GM21390 (cell line): Measurements from ENCODE around the gene ABL1.
"Not testable (repeated sequence)": the region's sequence is repeated elsewhere in the genome, so short reads cannot be mapped to it uniquely, and the experiment has no call there.

Experiments used
- ATAC-seq: cut with Tn5 transposase; IDR thresholded peaks from one replicate; pipeline ENCODE4 v1.9.1; 2021; ENCODE audit not compliant: unreplicated experiment

The ABL1 gene

DNA sequence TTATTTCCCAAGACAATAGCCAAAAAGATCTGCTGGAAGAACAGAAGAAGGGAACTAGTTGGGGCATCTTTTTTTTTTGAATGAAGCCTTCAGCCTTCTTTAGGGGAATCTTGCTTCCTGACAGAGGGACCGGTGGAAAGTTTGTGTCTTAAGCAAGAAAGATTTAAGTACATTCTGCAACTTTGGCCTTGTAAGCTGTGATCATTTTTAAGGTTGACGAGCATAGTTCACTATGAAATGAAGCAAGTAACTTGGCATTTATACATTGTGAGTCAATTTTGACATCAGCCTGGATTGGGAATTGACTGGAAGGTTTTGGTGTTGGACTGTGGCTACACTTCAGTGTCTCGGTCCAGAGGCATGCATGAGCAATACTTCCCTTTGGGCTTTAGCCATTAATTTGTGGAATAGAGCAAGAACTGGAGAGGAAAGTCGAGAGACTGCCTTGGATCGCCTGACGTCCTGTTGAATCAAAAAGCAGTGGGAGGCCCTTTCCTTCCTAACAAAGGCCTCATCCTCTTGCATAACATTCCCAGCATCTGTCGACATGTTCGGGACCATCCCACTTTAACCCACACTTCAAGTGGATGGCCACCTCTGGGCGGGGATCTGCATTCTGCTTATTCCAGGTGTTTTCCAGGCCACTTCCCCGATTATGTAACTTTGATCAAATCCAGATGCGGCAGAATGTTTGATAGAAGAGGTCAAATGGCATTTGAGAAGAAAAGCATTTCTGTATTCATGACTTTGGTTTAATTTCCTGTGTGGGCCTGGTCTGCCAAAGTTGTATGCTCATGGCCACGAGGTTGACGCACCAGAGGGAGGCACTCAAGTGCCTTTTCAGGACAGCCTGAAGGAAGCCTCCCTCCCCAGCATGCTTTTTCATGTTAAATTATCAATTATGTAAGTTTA lies 12.5 kb downstream of the ABL1 start:
- no peak for ATAC-seq

DNA sequence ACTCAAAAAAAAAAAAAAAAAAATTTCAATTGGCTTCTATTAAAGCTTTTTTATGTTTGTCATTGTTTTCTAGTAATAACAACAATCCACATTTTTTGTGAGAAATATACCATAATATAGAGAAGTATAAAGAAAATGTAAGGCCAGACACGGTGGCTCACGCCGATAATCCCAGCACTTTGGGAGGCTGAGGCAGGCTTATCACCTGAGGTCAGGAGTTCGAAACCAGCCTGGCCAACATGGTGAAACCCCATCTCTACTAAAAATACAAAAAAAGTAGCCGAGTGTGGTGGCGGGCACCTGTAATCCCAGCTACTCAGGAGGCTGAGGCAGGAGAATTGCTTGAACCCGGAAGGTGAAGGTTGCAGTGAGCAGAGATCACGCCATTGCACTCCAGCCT lies 13.5 kb downstream of the ABL1 start:
- ATAC-seq = not testable (repeated sequence)

DNA sequence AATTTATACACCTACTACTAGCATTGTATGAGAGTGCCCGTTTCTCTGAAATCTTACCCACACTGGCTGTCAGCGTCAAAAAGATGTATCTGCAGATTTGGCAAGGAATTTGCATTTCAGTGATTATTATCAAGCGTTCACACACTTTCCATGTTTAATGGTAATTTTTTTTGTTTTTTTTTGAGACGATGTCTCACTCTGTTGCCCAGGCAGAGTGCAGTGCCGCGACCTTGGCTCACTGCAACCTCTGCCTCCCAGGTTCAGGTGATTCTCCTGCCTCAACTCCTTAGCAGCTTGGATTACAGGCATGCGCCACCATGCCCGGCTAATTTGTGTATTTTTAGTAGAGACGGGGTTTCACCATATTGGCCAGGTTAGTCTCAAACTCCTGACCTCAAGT lies 14.3 kb downstream of the ABL1 start:
- no peak for ATAC-seq

DNA sequence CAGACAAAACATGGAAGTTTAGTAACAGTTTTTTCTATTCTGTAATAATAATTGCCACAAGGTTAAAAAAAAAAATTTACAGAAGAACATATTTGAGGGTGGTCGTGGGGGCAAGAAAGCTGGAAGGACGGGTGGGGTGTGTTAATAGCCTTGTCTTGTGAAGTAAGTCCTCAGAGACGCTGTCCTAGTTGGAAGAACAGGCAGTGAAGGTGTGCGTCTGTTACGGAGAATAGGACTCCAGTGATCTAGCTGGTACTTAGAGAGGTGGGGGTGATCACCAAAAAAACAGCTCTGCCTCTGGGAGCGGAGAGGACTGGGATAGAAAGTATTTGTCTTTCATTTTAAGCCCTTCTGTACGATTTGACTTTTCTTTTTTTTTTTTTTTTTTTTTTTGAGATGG lies 17.7 kb downstream of the ABL1 start:
- no peak for ATAC-seq

DNA sequence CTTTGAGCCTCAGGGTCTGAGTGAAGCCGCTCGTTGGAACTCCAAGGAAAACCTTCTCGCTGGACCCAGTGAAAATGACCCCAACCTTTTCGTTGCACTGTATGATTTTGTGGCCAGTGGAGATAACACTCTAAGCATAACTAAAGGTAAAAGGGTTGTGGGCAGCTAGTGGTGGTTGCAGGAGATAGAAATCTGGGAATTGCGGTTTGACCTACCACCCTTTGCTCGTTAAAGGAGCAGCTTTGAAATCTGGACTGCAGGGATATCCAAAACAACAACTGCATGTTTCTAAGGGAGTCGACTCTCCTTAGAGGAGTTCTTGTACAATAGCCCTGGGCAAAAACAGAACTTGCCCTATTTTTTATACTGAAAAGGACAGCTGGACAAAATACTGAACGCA lies 19.0 kb downstream of the ABL1 start:
- ATAC-seq = no peak

DNA sequence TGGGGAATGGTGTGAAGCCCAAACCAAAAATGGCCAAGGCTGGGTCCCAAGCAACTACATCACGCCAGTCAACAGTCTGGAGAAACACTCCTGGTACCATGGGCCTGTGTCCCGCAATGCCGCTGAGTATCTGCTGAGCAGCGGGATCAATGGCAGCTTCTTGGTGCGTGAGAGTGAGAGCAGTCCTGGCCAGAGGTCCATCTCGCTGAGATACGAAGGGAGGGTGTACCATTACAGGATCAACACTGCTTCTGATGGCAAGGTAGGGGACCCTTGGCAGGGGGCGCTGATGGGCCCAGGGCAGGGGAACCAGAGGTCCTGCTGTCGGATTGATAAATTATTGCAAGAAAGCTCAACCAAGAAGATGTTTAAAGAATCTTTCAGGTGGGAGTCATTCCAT lies 19.8 kb downstream of the ABL1 start:
- ATAC-seq = no peak

DNA sequence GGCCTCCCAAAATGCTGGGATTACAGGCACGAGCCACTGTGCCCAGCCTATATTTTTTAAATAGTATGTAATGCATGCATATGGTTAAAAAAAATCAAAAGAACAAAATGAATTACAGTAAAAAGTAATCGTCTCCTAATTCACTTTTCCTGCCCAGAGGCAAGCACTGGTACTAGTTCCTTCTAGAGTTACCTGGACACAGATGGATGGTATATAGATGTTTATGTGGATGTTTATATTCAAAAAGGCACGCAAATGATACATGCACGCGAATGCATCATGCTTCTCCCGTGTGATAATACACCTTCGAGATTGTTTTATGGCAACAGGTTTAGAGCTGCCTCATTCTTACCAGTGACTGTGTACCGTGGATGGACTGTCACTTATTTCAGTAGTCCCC lies 21.4 kb downstream of the ABL1 start:
- ATAC-seq = no peak

DNA sequence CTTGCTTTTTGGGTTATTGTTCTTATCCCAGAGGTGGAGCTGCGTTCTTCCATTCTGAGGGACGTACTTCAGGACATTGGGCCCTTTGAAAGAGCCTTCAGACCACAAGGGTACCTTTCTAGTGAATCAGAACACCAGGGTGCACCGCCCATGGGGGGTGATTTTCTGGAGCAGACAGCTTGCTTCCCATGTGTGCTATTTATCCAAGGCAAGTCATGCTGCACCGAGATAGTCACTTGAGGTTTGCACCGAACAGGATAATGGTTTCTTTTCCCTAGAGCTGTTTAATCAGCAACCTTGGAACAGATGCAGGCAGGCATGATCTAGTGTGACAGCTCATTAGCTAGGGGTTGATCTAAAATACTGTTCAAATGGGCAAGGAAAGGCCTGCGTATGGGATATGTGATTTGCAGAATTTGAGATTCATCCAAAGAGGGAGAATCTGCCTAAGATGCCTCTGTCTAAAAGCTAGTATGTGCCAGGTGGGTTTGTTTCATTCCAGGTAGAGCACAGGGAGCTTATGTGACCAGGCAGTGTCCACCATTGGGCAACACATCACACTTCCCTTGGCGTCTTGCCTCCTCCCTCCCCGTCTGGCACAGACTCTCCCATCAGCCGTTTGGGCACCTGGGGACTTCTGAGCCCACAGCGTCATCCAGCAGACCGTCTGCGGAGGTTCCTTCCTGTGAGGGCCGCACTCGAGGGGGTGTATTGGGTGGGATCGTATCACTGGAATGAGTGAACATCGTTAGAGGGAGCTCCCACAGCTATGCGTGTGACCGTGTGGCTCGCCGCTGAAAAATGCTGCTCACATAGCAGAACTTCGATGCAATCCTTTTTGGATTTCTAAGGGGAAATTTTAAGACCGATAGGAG lies 23.0 kb downstream of the ABL1 start:
- ATAC-seq = no peak

DNA sequence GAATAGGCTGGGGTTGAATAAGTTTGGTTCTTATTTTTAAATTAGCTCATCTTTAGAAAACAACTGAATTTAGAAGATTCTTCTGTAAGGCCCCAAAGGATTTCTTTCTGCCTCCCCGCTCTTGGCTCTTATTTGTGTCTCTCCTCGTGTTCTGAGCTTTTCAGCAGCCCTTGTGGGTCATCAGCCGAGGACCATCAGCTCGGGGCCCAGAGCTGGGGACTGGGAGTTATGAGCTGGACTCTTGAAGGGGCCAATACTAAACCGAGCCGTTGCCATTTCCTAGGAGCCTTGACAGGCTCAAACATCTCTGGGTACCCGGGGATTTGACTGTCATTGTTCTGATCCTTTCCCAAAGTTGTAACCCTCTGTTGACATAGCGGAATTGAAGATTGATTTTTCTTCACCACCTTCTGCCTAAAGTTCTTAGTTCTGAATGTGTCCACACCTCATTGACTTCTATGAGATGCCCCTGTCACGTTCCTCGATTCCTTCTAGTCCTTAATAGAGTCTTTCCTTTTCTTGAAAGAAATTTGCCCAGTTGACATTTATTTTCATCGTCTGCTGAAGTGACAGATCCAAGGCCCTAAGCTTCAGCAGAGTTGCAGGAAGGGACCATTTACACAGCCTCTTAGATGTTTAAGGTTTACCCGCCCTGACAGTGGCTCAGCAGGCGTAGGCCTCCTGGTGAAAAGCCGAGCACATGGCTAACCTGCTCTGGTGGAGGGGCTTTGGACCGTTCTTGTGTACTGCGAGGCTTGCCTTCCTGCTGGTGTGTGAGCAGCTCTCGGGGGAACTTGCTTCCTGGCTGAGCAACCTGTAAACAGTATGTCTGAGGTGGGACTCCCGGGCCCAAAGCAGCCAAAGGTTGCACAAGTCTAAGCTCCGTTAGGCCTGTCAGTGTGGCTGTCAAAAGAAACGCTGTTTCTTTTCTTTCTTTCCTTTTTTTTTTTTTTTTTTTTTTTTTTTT lies 24.0 kb downstream of the ABL1 start:
- ATAC-seq = no peak

DNA sequence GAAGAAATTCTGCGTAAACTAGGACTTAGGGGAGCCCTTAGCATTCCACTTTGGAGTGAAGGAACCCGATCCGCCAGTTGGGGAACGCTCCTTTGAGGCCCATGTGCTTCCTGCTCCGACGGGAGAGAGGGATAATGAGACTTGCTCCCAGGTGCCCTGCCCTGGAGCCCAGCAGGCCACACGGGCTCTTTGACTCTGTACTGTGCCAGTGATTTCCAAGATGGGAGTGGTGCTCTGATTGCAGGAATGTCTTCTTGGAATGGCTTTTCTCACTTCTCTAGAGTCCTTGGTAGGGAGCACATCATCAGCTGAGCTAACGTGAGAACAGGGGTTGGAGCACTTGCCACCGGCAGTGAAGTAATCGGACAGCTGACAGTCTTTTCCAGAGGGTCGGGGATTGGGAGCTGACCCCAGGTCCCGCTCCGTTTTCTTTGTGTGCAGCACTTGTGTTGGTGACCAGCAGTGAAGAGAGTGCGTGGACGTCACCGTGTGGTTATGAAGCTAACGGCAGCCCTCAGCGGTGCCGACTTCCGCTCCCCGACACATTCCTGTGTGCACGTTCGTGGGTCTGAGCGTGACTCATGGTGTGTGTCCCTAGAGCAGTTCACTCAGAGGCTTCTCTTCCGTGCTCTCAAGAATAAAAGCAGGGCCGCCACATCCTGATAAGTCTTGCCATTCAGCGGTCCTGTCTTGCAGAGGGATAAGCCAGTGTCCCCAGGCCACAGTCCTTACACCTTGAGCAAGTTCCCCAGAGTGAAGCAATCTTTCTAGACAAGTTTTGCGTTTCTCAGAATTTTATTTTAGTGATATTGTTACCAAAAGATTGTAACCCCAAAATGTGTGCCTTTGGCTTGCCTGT lies 25.6 kb downstream of the ABL1 start:
- ATAC-seq = no peak

DNA sequence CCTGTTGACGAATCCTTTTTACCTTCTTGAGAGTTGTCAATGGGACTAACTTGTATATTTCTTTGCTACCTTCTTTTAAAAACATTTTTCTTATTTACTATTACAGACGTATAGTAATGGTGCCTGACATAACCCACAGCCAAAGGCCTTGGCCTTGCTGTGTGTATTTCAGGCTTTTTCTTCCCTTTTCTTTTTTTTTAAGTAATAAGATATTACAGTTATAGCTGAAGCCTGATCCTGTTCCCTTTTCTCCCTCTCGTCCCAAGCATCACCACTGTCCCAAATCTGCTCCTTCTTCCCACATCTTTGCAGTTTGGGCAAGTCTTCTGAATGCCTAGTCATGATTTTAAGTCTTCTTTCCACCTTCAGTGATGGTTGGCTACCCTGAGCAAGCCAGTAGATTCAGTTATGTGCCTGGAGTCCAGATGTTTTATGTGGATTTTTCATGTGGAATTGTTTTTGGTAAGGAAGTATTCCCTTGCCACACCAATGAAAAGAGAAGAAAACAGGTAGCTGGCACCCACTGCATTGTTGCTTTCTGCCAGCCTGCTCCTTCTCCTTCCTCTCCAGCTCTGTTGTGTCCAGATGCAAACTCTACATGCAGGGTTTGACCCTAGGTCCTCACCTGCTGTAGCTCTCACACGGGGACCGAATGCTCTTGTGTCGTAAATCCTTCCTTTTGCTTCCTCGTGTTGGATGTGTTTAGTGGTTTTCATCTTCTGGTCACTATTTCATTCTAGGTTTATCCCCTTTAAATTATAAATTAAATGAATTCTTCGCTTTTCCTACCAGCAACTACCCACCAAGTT lies 26.5 kb downstream of the ABL1 start:
- no peak for ATAC-seq

DNA sequence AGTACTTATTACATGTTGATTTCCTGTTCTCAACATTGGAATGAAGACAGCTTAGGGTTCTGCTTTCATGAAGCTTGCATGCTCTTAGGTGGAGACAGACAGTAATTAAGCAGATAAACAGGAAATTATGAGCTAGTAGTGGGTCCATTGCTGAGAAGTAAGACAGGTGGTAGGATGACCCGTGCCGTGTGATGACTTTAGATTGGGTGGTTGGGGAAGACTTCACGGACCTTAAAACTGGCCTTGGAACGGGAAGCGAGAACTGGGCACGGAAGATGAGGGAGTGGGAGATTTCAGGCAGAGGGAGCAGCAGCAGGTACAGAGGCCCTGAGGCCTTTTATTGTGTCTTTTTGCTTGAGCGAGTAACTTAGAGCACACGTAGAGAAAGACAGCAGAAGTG lies 27.2 kb downstream of the ABL1 start:
- no peak for ATAC-seq

DNA sequence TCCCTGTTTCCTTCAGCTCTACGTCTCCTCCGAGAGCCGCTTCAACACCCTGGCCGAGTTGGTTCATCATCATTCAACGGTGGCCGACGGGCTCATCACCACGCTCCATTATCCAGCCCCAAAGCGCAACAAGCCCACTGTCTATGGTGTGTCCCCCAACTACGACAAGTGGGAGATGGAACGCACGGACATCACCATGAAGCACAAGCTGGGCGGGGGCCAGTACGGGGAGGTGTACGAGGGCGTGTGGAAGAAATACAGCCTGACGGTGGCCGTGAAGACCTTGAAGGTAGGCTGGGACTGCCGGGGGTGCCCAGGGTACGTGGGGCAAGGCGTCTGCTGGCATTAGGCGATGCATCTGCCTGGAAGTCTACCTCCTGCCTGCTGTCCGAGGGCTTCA lies 27.7 kb downstream of the ABL1 start:
- ATAC-seq = no peak

DNA sequence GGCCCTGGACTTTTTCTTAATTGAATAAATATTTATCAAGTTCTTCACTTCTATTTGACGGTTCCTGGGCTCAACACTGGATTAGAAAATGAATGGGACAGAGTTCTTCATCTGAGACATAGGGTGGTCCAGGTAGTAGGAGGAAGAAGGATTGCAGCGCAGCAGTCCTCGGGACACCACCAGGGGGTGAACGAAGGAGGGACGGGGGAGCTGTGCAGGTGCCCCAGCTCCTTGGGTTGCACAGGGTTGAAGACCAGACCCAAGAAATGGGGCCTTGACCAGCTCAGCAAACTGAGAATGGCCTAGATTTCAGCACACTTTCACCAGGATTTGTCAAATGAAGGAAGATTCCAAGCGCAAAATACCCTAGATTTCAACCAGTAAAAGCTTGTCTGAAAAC lies 29.5 kb downstream of the ABL1 start:
- no peak for ATAC-seq

DNA sequence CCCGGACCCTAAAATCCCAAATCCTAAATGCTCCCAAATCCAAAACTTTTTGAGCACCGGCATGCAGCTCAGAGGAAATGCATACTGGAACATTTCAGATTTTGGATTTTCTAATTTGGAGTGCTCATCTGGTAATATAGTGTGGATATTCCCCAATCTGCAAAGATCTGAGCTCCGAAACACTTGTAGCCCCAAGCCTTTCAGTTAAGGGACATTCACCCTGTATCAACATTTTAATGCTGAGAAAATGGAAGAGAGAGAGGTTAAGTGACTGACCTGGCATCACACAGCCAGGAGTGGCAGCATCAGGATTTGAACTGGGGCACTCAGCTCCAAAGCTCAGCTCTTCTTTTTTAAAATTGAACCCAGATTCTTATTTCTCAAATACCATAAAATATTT lies 30.9 kb downstream of the ABL1 start:
- ATAC-seq = no peak

DNA sequence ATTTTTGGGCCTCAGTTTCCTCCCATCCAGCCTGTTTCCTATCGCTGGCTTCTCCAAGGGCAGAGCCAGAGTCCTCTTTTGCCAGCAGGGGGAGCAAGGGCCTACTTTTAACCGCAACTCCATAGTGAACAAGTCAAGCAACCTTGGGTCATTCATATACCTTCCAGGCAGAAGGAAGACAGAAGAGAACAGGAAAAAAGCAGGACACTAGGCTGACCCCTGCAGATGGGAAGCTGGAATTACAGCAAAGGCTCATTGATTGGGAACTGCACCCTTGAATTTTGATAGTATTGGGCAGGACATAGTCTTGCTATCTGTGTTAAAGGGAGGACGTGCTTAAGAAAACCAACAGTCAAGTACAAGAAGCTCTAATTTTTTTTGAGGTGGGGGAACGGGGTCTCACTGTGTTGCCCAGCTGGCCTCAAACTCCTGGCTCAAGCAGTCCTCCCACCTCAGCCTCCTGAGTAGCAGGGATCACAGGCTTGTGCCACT lies 31.5 kb downstream of the ABL1 start:
- ATAC-seq = no peak

DNA sequence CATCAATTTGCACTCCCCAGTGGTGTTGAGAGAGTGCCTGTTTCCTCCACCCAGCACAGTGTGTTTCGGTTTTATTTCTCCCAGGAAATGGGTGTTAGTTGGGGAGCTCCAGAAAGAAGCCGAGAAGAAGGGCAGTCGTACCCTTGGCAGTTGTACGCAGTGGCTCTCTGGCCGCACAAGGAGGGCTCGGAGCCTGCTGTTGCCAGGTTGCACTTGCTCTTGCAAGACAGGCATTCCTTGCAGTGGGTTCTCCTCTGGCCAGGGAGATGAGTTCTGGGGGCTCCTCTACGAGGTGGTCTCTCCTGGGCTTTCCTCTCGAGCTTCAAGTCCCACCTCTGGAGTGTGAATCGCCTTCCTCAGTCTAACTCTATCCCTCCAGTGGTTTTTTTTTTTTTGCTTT lies 32.5 kb downstream of the ABL1 start:
- ATAC-seq = no peak

DNA sequence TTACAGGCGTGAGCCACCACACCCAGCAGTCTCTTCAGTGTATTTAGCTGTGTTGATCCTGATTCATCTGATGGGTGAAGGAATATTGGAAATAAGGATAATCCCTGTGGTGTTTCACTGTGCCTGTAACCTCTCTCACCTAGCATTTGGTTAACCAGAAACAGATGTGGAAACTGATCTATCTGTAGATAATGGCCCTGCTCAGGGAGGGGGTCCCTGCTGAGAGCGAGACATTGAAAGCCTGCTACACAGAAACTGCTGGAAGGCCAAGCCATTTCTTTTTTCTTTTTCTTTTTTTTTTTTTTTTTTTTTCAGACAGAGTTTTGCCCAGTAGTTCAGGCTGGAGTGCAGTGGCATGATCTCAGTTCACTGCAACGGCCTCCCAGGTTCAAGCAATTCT lies 33.2 kb downstream of the ABL1 start:
- no peak for ATAC-seq

DNA sequence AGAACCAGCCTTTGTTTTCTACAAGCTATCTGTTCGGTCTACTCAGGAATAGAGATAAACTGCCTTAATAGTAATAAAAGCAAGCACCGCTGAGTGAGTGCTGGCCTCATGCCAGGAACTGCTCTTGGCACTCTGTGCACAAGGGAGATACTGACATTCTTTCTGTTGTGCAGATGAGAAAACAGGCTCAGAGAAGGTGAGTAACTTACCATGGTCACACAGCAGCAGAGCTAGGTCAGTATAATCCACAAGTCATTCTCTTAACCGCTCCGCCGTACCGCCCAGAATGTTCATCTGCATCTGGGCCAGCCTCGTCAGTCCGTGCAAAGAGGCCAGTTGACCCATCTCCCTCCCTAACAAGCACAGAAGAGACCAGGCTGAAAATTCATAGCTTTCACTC lies 34.2 kb downstream of the ABL1 start:
- no peak for ATAC-seq
